Mucosa of descending colon (tissue), 3 donors: ENCODE data around the gene PLCD3. TPM values are rescaled to one million over a fixed set of nuclear protein-coding genes. Genes with fewer than 3 reads are reported as not detected.

ENCODE experiments used
- ATAC-seq: fragments of 200-7000 bp; cut with Tn5 transposase; one replicate; pipeline ENCODE4 v1.9.1; 2020; ENCODE audit warnings: mild to moderate bottlenecking, moderate library complexity
- DNase-seq, 3 donors: peaks; one replicate each; pipeline ENCODE4 v3.0.0-alpha.2; 2020
- H3K36me3 ChIP-seq: fragments of 200-600 bp; one replicate; pipeline ENCODE4 v1.8.0; 2021; ENCODE audit warnings: low read depth, mild to moderate bottlenecking
- H3K4me1 ChIP-seq: fragments of 200-600 bp; one replicate; pipeline ENCODE4 v1.8.0; 2021; ENCODE audit warnings: low read depth, mild to moderate bottlenecking
- H3K4me3 ChIP-seq: fragments of 200-600 bp; one replicate; pipeline ENCODE4 v1.8.0; 2021; ENCODE audit warnings: mild to moderate bottlenecking
- H3K9me3 ChIP-seq: fragments of 200-600 bp; one replicate; pipeline ENCODE4 v1.8.0; 2021; ENCODE audit warnings: mild to moderate bottlenecking
- intact Hi-C, 2 donors: fragments of 100-400 bp; cut with DNase I in 1 of 2; cut with micrococcal nuclease in 1 of 2; formaldehyde crosslinking; loops; one replicate each; pipeline versions ENCODE4 v1.11.0 to v1.11.1; 2022; cut with DNase I, micrococcal nuclease
- total RNA-seq, 3 donors: library from RNA; stranded (reverse); fragmentation: NEBNext Ultra II Directional in 2 of 3; extraction: Animal tissue kit (Norgen Biotek cat#: 25700) in 2 of 3; gene quantifications; one replicate each; pipeline versions ENCODE4 v1.2.1 to v1.2.4, GENCODE V29; 2021 to 2023
- TF ChIP-seq, protein P1 (sequence below): fragments of 200-600 bp; IDR thresholded peaks from one replicate; pipeline ENCODE4 v1.8.0; 2022; ENCODE audit warnings: antibody characterized with exemption, mild to moderate bottlenecking
- donor health status: DM: no; HTN: no; CAD: no; lungs with moderate emphysema.
- donor health status: DM: no; HTN: no; CAD: no.
- donor health status: DM: no; HTN: yes; CAD: no.

The PLCD3 gene
- total RNA-seq, 3 donors from 2014 or later = 205 to 562 (median 232) TPM

DNA sequence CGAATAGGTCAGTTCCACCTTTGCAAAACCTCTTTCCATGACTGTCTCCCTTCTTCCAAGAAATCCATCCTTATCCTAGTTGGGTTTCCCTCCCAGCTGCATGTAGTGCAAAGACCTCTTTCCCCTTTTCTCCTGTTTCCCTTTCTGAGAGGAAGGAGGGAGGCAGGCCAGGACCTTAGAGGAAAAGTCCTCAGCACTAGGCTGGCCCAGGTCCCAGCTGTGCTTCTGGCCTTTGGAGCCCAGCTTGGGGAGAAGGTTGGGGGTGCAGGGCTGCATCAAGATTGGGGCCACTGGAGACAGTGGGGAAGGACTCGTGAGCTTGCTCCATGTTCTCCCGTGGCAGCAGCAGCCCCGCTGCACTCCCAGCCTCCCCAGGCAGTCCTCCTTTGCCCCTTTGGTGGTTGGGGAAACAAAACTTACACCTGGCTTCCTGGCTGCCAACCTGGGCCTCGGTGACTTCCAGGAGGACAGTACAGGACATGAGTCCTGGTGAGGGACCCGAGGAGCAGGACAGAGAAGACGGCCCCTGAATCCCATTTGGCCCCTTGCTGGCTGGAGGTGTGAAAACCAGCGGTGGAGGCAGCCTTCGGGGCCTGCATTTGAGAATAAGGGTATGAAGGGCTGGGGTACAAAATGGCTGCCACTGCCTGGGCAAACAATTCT is 29.8 kb upstream of the PLCD3 start:
- Histone ChIP-seq H3K4me3 (no peak overlapping the region), H3K4me1 (peaks cover 35% of the 10 kb centered on the region), H3K36me3 (peaks cover 3% of the 10 kb centered on the region), H3K9me3 (no peaks in the 10 kb centered on the region)
- no peak for ATAC-seq
- TF ChIP-seq, protein P1, sequence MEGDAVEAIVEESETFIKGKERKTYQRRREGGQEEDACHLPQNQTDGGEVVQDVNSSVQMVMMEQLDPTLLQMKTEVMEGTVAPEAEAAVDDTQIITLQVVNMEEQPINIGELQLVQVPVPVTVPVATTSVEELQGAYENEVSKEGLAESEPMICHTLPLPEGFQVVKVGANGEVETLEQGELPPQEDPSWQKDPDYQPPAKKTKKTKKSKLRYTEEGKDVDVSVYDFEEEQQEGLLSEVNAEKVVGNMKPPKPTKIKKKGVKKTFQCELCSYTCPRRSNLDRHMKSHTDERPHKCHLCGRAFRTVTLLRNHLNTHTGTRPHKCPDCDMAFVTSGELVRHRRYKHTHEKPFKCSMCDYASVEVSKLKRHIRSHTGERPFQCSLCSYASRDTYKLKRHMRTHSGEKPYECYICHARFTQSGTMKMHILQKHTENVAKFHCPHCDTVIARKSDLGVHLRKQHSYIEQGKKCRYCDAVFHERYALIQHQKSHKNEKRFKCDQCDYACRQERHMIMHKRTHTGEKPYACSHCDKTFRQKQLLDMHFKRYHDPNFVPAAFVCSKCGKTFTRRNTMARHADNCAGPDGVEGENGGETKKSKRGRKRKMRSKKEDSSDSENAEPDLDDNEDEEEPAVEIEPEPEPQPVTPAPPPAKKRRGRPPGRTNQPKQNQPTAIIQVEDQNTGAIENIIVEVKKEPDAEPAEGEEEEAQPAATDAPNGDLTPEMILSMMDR = no peak
- intact Hi-C loops = no loop called here
- DNase-seq = peak in 2 of 3 donors; percentile 45 to 54

DNA sequence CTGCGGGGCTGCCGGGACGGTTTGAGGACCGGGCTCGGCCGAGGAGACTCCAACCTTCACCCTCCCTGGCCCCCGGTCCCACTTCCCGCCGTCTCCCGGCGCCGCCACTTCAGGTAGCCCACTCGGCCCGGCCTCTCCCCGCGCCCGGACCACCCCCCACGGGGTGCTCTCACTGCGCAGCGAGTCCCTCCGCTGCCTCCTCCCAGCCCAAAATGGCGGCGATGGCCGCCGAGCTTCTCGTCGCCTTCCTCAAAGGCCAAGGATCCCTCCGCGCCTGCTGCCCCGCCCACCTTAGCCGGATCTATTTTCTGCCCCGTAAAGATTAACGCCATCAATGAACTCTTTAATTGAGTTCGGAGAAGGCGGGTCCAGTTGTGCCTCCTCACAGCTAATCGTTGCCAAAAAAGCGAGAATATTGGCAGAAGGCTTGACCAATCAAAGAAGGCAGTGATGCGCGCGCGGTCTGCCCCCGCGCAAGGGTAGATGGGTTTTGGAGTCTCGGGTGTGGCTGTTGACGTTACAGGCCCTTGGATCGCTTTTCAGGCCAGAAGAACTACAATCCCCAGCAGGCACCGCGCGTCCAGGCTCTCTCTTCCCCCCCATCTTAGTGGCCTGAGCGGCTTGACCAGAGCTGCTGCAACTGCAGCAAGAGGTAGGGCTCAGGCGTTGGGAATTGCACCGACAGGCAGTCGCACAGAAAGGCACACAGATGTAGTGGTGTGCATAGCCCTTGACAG is 29.1 kb upstream of the PLCD3 start, which contains the start of gene HEXIM2:
HEXIM2 (plus strand) TSS at position 588 of the 737 bp plus-strand sequence. CDS start 919 bp downstream, outside the sequence.
- peak within 1 kb of the TSS; percentile 98 for H3K4me3 ChIP-seq
- DNase-seq (peak; percentile 98 to 99 (median 98)), ATAC-seq (peak; percentile 96)
- TF ChIP-seq, protein P1 = no peak
- H3K36me3 ChIP-seq = peaks cover 3% of the 10 kb centered on the region
- intact Hi-C loops = no loop called here
- H3K4me1 ChIP-seq = peaks cover 35% of the 10 kb centered on the region
- H3K9me3 ChIP-seq = no peaks in the 10 kb centered on the region

DNA sequence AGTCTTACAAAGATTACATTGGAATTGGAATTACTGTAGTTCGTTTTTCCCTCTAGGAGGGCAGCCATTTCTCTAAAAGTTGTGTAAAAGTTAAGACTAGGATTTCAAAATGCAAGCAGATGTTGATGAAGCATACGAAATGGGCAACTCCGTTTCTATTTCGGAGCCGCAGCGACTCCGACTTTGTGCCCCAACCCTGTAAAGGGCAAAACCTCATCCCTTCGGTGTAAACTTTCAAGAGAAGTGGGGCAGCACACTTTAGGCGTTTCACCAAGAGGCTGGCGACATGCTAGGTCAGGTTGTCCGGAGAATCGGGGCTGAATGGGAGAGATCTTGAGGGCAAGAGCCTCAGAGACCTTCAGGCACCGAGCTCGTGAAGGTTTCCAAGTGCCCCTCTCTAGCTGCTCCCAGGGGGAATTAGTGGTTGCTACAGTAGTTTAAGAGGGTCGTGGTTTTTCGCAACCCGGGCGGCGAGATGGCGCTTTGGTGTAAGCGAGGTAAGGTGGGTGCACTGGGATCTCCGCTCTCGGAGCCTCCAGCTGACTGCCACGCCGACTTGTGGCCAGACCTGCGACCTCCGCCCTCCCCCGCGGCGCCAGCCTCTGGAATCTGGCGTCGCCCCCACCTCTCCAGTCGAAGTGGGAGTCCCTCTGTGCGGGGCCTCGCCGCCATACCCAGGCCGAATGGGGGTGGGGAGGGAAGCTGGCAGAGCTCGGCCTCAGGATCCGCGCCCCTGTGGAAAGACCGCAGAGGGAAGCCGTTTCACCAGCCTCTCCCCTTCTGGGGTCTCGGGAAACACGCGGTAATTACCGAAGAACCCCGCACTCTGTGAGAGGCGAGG is 28.4 kb upstream of the PLCD3 start:
- TF ChIP-seq, protein P1 = no peak
- H3K4me1 ChIP-seq = peaks cover 35% of the 10 kb centered on the region
- ATAC-seq (peak; percentile 57), DNase-seq (peak; percentile 79 to 84 (median 83))
- H3K4me3 ChIP-seq = peak overlapping the region; percentile 98
- H3K9me3 ChIP-seq = no peaks in the 10 kb centered on the region
- H3K36me3 ChIP-seq = peaks cover 3% of the 10 kb centered on the region
- intact Hi-C loops = no loop called here

DNA sequence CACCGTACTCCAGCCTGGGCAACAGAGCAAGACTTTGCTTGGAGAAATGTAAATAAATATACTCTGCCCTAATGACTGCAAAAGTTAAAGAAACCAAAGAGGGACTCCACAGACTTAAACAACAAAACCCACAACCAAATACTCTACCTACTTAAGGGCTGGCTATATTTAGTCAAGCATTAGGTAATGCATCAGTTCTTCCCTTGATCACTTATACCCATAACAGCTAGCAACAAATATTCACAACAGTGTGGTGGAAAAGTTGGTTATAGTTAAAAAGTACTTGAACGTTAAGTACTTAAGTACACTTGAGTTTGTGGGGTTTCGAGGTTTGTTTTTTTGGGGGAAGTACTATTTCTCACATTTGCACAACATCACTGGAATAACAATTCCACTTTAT is 23.9 kb upstream of the PLCD3 start:
- DNase-seq = no peak
- no peak for ATAC-seq
- no peaks in the 10 kb centered on the region for H3K36me3 ChIP-seq

DNA sequence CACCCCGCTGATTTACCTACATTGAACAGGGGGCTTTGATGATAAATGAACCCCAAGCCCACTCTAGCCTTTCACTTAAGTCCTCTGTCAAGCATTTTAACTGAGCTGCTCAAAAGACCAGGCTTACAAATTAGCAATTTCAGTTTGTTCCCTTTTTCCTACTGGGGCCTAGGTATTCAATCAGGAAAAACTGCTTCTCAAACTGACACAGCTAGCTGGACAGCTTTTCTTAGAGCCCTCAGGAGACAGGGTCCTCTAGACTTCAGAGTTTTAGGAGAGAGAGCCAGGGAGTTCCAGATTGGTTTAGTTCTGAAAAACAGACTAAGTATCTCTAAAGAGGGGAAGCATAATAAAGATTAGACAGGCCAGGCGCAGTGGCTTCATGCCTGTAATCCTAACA is 23.2 kb upstream of the PLCD3 start:
- no peak for ATAC-seq
- no peak for DNase-seq
- peaks cover 42% of the 10 kb centered on the region for H3K4me1 ChIP-seq
- H3K36me3 ChIP-seq = no peaks in the 10 kb centered on the region
- H3K4me3 ChIP-seq = no peak overlapping the region
- H3K9me3 ChIP-seq = no peaks in the 10 kb centered on the region
- intact Hi-C loops = no loop called here
- TF ChIP-seq, protein P1 = no peak

More for the DNA sequence above, 23.9 kb upstream of the PLCD3 start:
- Histone ChIP-seq H3K4me3 (no peak overlapping the region), H3K4me1 (peaks cover 37% of the 10 kb centered on the region), H3K9me3 (no peaks in the 10 kb centered on the region)
- intact Hi-C loops = no loop called here
- TF ChIP-seq, protein P1 = no peak
